ENCODE measurements around the gene PHLDA3.

The PHLDA3 gene

DNA sequence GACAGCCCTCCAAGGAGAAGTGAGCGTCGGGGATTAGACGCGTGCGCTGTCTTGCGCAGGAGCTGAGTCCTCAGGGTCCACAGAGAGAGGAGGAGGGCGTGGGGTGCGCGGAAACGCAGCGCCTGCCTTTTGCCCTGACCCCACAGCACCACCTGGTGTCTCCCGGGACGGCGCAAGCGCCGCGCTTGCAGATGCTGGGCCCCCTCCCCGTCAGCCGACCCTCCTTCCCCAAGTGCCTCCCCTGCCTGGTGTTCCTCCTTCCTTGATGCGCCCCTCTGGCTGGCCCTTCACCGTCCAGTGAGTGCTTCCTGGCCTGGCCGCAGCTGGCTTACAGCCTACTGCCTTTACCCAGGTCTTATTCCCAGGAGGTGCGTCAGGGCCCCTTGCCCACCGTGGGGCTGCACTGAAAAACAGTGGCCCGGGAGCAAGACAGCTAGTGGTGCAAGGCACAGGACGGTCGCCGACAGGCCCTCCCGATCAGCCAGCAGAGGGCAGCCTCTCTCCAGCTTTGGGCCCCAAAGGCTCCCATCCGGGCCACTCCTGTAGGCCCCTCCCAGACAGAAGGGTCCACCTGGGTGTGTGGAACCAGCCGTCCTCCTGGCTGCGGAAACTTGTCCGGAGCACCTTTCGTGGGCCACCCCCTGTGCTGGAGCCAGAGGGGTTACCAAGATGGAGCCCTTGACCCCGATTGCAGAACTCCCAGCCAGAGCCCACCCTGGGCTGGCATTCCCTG, 12.9 kb upstream of the PHLDA3 start:
- Histone ChIP-seq H3K79me2 (ENCODE audit: insufficient read depth, low read length) (no peaks in the 10 kb centered on the region), H3K27ac (ENCODE audit: low read depth, low read length) (no peak overlapping the region), H3F3A (ENCODE audit: insufficient read depth) (no peaks in the 10 kb centered on the region), H4K20me1 (ENCODE audit: low read depth, low read length) (no peaks in the 10 kb centered on the region), H3K9me3 (ENCODE audit: insufficient read depth, low read length) (no peaks in the 10 kb centered on the region), H3K9ac (ENCODE audit: low read length) (no peak overlapping the region; the same call in 1 of the 2 replicates), H2AFZ (ENCODE audit: low read depth, low read length, severe bottlenecking) (peak overlapping the region; percentile 31), H3K4me3 (ENCODE audit: insufficient read depth, low read length, poor library complexity, severe bottlenecking) (no peak overlapping the region), H3K36me3 (ENCODE audit: low read length) (no peaks in the 10 kb centered on the region), H3K4me2 (ENCODE audit: low read depth, low read length, poor library complexity, severe bottlenecking) (peak overlapping the region; percentile 14), H3K9me2 (replicated peaks; ENCODE audit: insufficient read depth, low read length) (no peaks in the 10 kb centered on the region), H3K27me3 (ENCODE audit: low read length) (no peaks in the 10 kb centered on the region)
- TF ChIP-seq, protein P1, sequence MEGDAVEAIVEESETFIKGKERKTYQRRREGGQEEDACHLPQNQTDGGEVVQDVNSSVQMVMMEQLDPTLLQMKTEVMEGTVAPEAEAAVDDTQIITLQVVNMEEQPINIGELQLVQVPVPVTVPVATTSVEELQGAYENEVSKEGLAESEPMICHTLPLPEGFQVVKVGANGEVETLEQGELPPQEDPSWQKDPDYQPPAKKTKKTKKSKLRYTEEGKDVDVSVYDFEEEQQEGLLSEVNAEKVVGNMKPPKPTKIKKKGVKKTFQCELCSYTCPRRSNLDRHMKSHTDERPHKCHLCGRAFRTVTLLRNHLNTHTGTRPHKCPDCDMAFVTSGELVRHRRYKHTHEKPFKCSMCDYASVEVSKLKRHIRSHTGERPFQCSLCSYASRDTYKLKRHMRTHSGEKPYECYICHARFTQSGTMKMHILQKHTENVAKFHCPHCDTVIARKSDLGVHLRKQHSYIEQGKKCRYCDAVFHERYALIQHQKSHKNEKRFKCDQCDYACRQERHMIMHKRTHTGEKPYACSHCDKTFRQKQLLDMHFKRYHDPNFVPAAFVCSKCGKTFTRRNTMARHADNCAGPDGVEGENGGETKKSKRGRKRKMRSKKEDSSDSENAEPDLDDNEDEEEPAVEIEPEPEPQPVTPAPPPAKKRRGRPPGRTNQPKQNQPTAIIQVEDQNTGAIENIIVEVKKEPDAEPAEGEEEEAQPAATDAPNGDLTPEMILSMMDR (IDR thresholded peaks at IDR 0.05; ENCODE audit: insufficient read depth, low read length, poor library complexity, severe bottlenecking) = peak; percentile 77
- TF ChIP-seq EZH2phosphoT487 (conservative IDR thresholded peaks at IDR 0.05; ENCODE audit: low read length) = no peak

DNA sequence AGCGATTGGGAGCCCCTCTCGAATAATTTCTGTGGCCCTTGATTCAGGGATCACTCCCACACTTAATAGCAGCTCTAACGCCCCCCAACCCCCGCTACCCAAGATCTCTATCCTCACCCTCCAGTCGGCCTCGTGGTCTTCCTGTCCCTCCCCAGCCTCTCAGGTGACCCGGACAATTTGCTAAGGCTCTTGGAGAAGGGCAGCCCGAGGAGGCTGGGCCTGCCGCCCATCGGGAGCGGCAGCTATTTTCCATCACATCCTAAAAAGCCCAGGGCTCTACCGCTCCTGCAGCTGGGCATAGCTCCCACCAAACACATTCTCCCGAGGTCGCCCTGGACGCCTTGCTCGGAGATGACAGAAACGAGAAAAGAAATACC, 12.0 kb upstream of the PHLDA3 start:
- no peak overlapping the region for H3K27ac ChIP-seq (ENCODE audit: low read depth, low read length)
- H3K9me2 ChIP-seq (replicated peaks; ENCODE audit: insufficient read depth, low read length) = no peaks in the 10 kb centered on the region
- H3K27me3 ChIP-seq (ENCODE audit: low read length) = no peaks in the 10 kb centered on the region
- no peak overlapping the region for H3K9ac ChIP-seq (ENCODE audit: low read length)
- H3F3A ChIP-seq (ENCODE audit: insufficient read depth) = no peaks in the 10 kb centered on the region
- no peak for TF ChIP-seq EZH2phosphoT487 (conservative IDR thresholded peaks at IDR 0.05; ENCODE audit: low read length)
- TF ChIP-seq, protein P1 (IDR thresholded peaks at IDR 0.05; ENCODE audit: insufficient read depth, low read length, poor library complexity, severe bottlenecking) = no peak
- H2AFZ ChIP-seq (ENCODE audit: low read depth, low read length, severe bottlenecking) = peak overlapping the region; percentile 56
- peak overlapping the region; percentile 48 for H3K4me2 ChIP-seq (ENCODE audit: low read depth, low read length, poor library complexity, severe bottlenecking)
- no peak overlapping the region for H3K4me3 ChIP-seq (ENCODE audit: insufficient read depth, low read length, poor library complexity, severe bottlenecking)
- no peaks in the 10 kb centered on the region for H3K9me3 ChIP-seq (ENCODE audit: insufficient read depth, low read length)
- H4K20me1 ChIP-seq (ENCODE audit: low read depth, low read length) = no peaks in the 10 kb centered on the region
- H3K36me3 ChIP-seq (ENCODE audit: low read length) = no peaks in the 10 kb centered on the region
- H3K79me2 ChIP-seq (ENCODE audit: insufficient read depth, low read length) = no peaks in the 10 kb centered on the region

DNA sequence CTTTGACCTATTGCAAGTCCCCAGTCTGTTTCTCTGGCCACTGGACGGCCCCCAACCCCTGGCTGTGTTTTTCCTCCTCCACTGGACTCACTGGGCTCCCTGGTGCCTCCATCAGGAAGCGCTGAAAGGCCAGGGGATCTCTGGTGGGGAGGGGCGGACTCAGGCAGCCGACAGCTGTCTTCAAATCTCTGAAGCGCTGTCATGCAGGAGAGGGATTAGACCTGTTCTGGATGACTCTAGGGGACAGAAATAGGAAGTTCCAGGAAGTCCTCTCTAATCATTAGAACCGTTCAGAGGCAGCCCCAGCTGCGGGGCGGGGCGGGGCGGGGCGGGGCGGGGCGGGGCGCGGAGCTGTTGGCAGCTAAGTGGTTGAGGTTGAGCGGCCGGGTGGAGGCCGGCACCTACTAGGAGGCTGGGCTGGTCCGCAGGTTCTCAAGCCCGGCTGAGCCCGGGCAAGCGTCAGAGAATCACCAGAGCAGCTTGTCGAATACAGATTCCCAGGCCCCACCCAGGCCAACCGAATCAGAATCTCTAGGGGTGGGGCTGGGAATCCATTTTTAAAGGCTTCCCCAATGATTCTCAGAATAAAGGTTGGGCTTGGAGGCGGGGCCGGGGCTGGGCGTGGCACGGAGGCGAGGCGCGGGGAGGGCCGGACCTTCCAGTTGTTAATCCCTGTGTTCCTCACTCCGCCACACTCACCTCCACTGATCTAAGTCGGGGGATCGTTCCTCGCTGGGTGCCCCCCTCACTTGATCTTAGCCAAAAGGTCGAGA, 11.4 kb upstream of the PHLDA3 start:
- no peaks in the 10 kb centered on the region for H3K9me3 ChIP-seq (ENCODE audit: insufficient read depth, low read length)
- no peak overlapping the region for H3K4me3 ChIP-seq (ENCODE audit: insufficient read depth, low read length, poor library complexity, severe bottlenecking)
- peak overlapping the region; percentile 57 for H2AFZ ChIP-seq (ENCODE audit: low read depth, low read length, severe bottlenecking)
- no peak for TF ChIP-seq EZH2phosphoT487 (conservative IDR thresholded peaks at IDR 0.05; ENCODE audit: low read length)
- TF ChIP-seq, protein P1 (IDR thresholded peaks at IDR 0.05; ENCODE audit: insufficient read depth, low read length, poor library complexity, severe bottlenecking) = no peak
- no peak overlapping the region for H3K27ac ChIP-seq (ENCODE audit: low read depth, low read length)
- no peaks in the 10 kb centered on the region for H3K36me3 ChIP-seq (ENCODE audit: low read length)
- H3K79me2 ChIP-seq (ENCODE audit: insufficient read depth, low read length) = no peaks in the 10 kb centered on the region
- H3K27me3 ChIP-seq (ENCODE audit: low read length) = no peaks in the 10 kb centered on the region
- H3K9me2 ChIP-seq (replicated peaks; ENCODE audit: insufficient read depth, low read length) = no peaks in the 10 kb centered on the region
- no peaks in the 10 kb centered on the region for H4K20me1 ChIP-seq (ENCODE audit: low read depth, low read length)
- H3K4me2 ChIP-seq (ENCODE audit: low read depth, low read length, poor library complexity, severe bottlenecking) = peak overlapping the region; percentile 48
- H3F3A ChIP-seq (ENCODE audit: insufficient read depth) = no peaks in the 10 kb centered on the region
- no peak overlapping the region; the same call in 1 of the 2 replicates for H3K9ac ChIP-seq (ENCODE audit: low read length)

All from SU-DHL-6 (cell line).